ENCODE results near the gene ABCC2. TPM values are rescaled to one million over a fixed set of nuclear protein-coding genes. Genes with fewer than 3 reads are reported as not detected.

ABCC2 gene
- total RNA-seq, 4 donors from 2014 or later: 9.9 to 156 (median 64.6) TPM

GRCh38 chr10:99756159-99756558, 26.3 kb upstream of the ABCC2 start:
- Histone ChIP-seq H3K9me3 (no peaks in the 10 kb centered on the region), H3K27ac (no peak overlapping the region), H3K27me3 (no peaks in the 10 kb centered on the region), H3K36me3 (peaks cover 0 to 82% (median 0%) of the 10 kb centered on the region in 3 donors), H3K4me1 (peaks cover 0 to 3% (median 0%) of the 10 kb centered on the region in 4 donors), H3K4me3 (no peak overlapping the region)
- TF ChIP-seq CTCF (IDR thresholded peaks at IDR 0.05): no peak
- no peak for TF ChIP-seq POLR2A (IDR thresholded peaks at IDR 0.05)
- no peak for DNase-seq

GRCh38 chr10:99758211-99758891, 24.1 kb upstream of the ABCC2 start:
- Histone ChIP-seq H3K4me3 (no peak overlapping the region), H3K9me3 (no peaks in the 10 kb centered on the region), H3K4me1 (peaks cover 0 to 3% (median 0%) of the 10 kb centered on the region in 4 donors), H3K27ac (no peak overlapping the region), H3K27me3 (no peaks in the 10 kb centered on the region), H3K36me3 (peaks cover 0 to 62% (median 0%) of the 10 kb centered on the region in 3 donors)
- DNase-seq: no peak
- TF ChIP-seq CTCF (IDR thresholded peaks at IDR 0.05): no peak

GRCh38 chr10:99760321-99760720, 22.1 kb upstream of the ABCC2 start:
- no peak for TF ChIP-seq CTCF (IDR thresholded peaks at IDR 0.05)
- no peak for TF ChIP-seq POLR2A (IDR thresholded peaks at IDR 0.05)
- no peak for DNase-seq
- no peaks in the 10 kb centered on the region for H3K9me3 ChIP-seq
- H3K27me3 ChIP-seq: no peaks in the 10 kb centered on the region
- H3K4me1 ChIP-seq: peaks cover 0 to 3% (median 0%) of the 10 kb centered on the region in 4 donors
- no peak overlapping the region for H3K4me3 ChIP-seq
- peaks cover 0 to 52% (median 0%) of the 10 kb centered on the region in 3 donors for H3K36me3 ChIP-seq
- no peak overlapping the region for H3K27ac ChIP-seq

GRCh38 chr10:99761365-99761764, 21.1 kb upstream of the ABCC2 start:
- H3K4me1 ChIP-seq: peaks cover 0 to 3% (median 0%) of the 10 kb centered on the region in 4 donors
- H3K27me3 ChIP-seq: no peaks in the 10 kb centered on the region
- no peak overlapping the region for H3K4me3 ChIP-seq
- TF ChIP-seq POLR2A (IDR thresholded peaks at IDR 0.05) (no peak), CTCF (IDR thresholded peaks at IDR 0.05) (no peak)
- DNase-seq: no peak
- H3K9me3 ChIP-seq: no peaks in the 10 kb centered on the region
- H3K36me3 ChIP-seq: peaks cover 0 to 42% (median 0%) of the 10 kb centered on the region in 3 donors
- H3K27ac ChIP-seq: no peak overlapping the region

GRCh38 chr10:99765672-99766301, 16.7 kb upstream of the ABCC2 start:
- Histone ChIP-seq H3K4me3 (no peak overlapping the region), H3K4me1 (peaks cover 0 to 3% (median 0%) of the 10 kb centered on the region in 4 donors), H3K27ac (no peak overlapping the region), H3K27me3 (no peaks in the 10 kb centered on the region), H3K36me3 (peaks cover 0 to 2% (median 0%) of the 10 kb centered on the region in 3 donors), H3K9me3 (no peaks in the 10 kb centered on the region)
- TF ChIP-seq CTCF (IDR thresholded peaks at IDR 0.05): no peak
- TF ChIP-seq POLR2A (IDR thresholded peaks at IDR 0.05): no peak
- DNase-seq: no peak
